RWPE1 (cell line): ENCODE measurements around the gene EME1.

Experiments used
- CTCF ChIA-PET: fragments of 350-600 bp; sonication (Branson Sonifier 250); formaldehyde crosslinking; extraction: SDS; loops from one replicate; lab custom pipeline; 2021; lab: Yijun Ruan, JAX
- POLR2A ChIA-PET: fragments of 400-600 bp; formaldehyde crosslinking; extraction: SDS; loops from one replicate; lab custom pipeline; 2020; ENCODE audit warnings: antibody characterized with exemption; ENCODE audit not compliant: low non-redundant PET; lab: Yijun Ruan, JAX
- DNase-seq: peaks from one replicate; pipeline ENCODE4 v3.0.0; 2012; ENCODE audit warnings: low spot score
- H3K27ac ChIP-seq: fragments of 450-650 bp; 2 replicates; pipeline ENCODE4 v1.5.1; 2017
- CTCF ChIP-seq: fragments of 450-650 bp; conservative IDR thresholded peaks from 2 replicates; pipeline ENCODE4 v1.5.1; 2017; ENCODE audit warnings: low read depth, mild to moderate bottlenecking

EME1 gene

GRCh38 chr17:50356892-50357510, 16.0 kb upstream of the EME1 start:
- CTCF ChIA-PET: no interaction called here
- POLR2A ChIA-PET: no interaction called here
- no peak for DNase-seq
- TF ChIP-seq CTCF: no peak
- H3K27ac ChIP-seq: 0 out of 2 replicates have a peak overlapping the region, but pooled peaks have one; percentile 6

GRCh38 chr17:50358177-50358576, 14.9 kb upstream of the EME1 start:
- peak overlapping the region; percentile 50 for H3K27ac ChIP-seq
- no peak for DNase-seq
- TF ChIP-seq CTCF: no peak
- ChIA-PET CTCF (no interaction called here), POLR2A (no interaction called here)

- CTCF ChIA-PET: interaction anchor here (1.0 kb wide), 1 partner anchor 120 kb away, joined by 3 read pairs; no protein-coding TSS in a partner anchor
- POLR2A ChIA-PET: no interaction called here
- H3K27ac ChIP-seq: peak overlapping the region; percentile 50
- no peak for DNase-seq
- TF ChIP-seq CTCF: no peak
Measured at GRCh38 chr17:50359005-50359699, 13.9 kb upstream of the EME1 start.

- H3K27ac ChIP-seq: peak overlapping the region; percentile 50
- ChIA-PET CTCF (interaction anchor here (1.0 to 1.7 kb wide), 2 partner anchors 11 to 119 kb away, joined by 3 to 5 read pairs; no protein-coding TSS in a partner anchor), POLR2A (interaction anchor here (0.6 kb wide), 1 partner anchor 9 kb away, joined by 3 read pairs; no protein-coding TSS in a partner anchor)
- no peak for TF ChIP-seq CTCF
- no peak for DNase-seq
Measured at GRCh38 chr17:50359998-50360461, 13.0 kb upstream of the EME1 start.

- DNase-seq: no peak
- CTCF ChIA-PET: interaction anchor here (0.7 to 1.7 kb wide), 3 partner anchors 11 to 260 kb away, joined by 3 to 5 read pairs (median 3); no protein-coding TSS in a partner anchor
- TF ChIP-seq CTCF: no peak
- H3K27ac ChIP-seq: peak overlapping the region; percentile 50
- POLR2A ChIA-PET: interaction anchor here (0.6 to 1.1 kb wide), 2 partner anchors 9 to 13 kb away, joined by 3 to 4 read pairs; no protein-coding TSS in a partner anchor
Measured at GRCh38 chr17:50360486-50361115, 12.4 kb upstream of the EME1 start.
